ENCODE data around the gene EEF1AKMT1. TPM values are rescaled to one million over a fixed set of nuclear protein-coding genes. Genes with fewer than 3 reads are reported as not detected.

The EEF1AKMT1 gene
- polyA plus RNA-seq, 1 donor, result 10.3 TPM

DNA sequence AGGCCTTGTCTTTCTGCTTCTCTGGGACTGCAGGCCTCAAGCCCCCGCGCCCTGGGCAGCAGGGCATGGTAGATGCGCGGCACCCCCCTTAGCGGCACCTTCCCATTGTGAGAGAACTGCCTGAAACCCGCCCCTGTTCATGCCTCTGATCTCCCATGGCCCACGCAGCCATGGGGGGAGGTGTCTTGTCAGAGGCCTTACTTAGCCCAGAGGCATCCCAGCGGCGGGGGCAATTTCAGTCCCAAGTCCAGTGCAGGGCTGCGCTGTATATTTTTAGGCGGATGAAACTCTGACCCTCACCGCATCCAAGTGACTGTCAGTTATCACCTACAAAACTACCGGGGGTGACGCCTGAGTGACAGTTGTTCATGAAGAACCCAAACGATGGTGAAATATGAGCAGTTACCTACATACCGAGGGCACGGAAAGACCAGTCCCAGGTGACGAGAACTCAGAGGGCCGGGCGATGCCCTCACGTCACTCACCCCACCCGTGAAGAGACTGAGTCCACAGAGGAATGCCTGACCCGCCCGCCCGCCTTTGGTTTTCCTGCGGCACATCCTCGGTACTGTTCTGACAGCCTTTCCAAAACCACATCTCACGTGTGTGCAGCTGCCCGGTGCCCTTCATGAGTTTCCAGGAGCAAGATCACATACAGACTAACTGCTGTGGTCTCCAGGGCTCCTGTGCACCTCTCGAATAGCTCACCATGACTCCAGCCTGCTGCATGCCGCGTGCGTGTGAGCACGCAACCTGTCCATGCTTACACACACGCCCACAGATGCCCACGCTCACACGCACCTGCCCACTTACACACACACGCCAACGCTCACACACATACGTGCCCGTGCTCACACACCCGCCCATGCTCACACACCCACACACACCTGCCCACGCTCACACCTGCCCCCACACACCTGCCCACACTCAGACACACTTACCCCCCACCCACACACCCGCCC lies 55.9 kb downstream of the EEF1AKMT1 start:
- DNase-seq, result no peak

- DNase-seq, result no peak
These were observed 56.8 kb downstream of the EEF1AKMT1 start for GRCh38 chr13:20716951-20717350.

DNA sequence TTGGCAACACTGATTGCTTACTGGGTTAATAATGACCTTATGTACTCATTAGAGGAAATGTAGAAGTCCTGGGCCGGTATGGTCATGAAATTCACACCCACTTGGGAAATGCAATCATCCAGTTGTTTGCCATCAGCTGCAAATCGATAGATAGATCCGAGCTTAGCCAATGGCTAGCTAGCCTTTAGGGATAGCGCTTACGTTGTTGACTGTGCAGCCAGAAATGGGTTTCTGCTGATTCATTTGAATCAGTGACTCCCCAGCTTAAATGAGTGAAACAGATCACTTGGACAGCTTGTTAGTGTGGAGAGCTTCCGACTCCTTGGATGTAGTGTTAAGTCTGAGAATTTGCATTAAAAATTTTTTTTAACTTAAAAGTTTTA lies 58.4 kb downstream of the EEF1AKMT1 start:
- peak; percentile 63 for DNase-seq

DNA sequence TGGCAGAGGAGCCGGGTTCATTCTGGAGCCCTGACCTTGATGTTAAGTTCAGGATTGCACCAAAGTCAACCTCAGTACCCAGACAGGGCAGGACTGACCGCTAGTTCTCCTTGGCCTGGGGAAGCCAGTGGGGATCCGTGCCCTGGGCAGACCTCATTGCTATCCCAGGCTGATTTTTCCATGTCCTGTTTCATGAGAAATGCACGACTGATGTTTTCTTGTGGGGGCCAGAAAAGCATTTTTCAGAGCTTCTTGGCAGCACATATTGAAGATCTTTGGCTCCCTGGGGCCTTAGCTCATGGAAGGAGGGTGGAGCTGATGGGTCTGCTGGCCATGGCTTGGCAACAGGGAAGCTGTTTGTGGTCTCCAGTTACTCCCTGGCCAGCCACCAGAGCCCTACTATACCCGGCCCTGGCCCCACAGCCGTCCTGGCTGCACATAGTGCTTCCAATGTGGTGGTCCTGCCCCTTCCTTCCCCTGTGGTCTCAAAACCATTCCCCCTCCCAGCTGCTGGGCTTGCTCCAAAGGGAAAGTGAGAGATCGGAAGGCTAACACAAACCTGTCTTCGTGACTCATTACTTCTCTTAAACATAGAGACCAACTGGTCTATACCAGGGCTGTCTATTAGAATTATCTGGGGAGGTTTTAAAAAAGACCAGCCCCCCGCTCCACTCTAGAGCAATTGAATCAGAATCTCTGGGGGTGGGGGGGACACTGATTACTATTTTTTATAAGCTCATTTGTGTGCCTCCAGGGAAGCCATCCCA lies 59.0 kb downstream of the EEF1AKMT1 start:
- peak; percentile 88 for DNase-seq

GRCh38 chr13:20714161-20714560 lies 59.6 kb downstream of the EEF1AKMT1 start:
- DNase-seq, result no peak

DNA sequence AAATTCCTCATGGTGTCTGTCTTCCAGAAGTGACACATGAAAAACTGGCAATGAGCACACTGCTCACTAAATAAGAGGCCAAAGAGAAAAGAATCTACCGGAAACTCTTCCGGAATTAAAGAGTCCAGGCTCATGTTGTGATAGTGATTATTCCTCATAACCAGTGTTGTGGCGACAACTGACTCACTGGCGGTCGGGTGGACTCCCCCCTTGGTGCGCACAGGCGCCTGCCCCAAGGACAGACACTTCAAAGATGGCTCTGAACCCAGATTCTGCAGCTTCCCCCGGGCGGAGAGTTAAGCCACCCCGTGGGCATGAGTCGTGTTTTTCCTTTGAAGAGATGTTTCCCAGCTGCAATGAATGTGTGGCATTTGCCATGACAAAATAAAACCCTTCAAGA lies 60.0 kb downstream of the EEF1AKMT1 start:
- DNase-seq, result no peak

DNA sequence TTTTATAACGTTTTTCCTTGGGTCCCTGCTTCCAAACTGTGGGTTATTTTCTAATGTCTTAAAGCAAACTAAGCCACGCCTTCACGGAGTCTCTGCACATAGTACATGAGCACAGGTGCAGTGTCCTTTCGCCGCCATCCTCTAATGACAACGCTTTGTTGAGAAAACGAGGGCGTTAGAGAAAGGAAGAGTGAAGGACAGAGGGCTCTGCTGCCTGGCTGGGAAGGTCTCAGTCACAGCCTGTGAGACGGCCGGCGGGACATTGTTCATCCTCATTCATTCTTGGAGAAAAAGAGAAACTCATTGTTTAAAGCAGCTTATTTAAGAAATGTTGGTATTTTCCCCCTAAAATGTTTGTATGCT lies 60.8 kb downstream of the EEF1AKMT1 start:
- DNase-seq, result no peak

- no peak for DNase-seq
These were observed 62.3 kb downstream of the EEF1AKMT1 start for GRCh38 chr13:20711301-20712044.

- DNase-seq, result no peak
These were observed 64.0 kb downstream of the EEF1AKMT1 start for GRCh38 chr13:20709782-20710181.

- no peak for DNase-seq
These were observed 64.4 kb downstream of the EEF1AKMT1 start for GRCh38 chr13:20709369-20709768.

DNA sequence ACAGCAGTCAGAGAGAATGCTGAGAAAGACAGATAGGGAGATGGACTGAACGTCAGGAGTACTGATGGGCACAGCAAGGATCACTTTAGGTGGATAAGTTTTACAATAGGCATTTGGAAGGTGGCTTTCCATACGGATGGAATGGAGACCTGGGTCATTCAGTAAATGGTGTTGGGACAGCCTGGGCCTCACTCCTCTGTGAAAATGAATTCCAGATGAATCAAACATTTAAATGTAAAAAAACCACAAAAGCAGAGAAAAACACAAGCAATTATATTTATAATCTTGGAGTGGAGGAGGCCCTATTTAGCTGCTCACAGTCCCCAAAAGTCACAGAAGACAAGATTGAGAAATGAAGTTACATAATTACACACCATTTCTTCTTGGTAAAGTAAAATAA lies 65.5 kb downstream of the EEF1AKMT1 start:
- DNase-seq, result no peak

- no peak for DNase-seq
These were observed 67.1 kb downstream of the EEF1AKMT1 start for GRCh38 chr13:20706661-20707060.

- DNase-seq, result no peak
These were observed 69.2 kb downstream of the EEF1AKMT1 start for GRCh38 chr13:20704459-20705069.

- DNase-seq, result peak; percentile 85
These were observed 69.8 kb downstream of the EEF1AKMT1 start for GRCh38 chr13:20703780-20704458.

- peak; percentile 51 for DNase-seq
These were observed 70.6 kb downstream of the EEF1AKMT1 start, which contains the start of gene IL17D for GRCh38 chr13:20702915-20703779. Gene IL17D (plus strand): TSS chr13:20703699. CDS start chr13:20704002, 303 bp downstream.

DNA sequence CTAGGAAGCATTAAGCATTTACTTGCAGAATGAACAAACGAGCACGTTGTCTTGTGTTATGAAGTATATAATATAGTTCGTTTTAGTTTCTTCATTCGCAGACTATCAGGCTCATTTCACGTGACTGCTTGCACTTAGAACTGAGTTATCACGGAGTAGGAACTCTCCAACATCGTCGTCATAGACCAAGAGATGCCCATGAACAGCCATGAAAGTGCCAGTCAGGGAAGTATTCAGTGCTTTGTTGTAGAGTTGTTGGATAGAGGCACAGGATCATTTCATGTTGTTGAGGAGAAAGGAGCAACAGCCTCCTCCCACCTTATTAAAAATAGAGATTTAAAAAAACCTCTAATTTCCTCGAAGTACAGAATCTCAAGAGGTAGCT lies 71.2 kb downstream of the EEF1AKMT1 start:
- no peak for DNase-seq

GRCh38 chr13:20701461-20701860 lies 72.3 kb downstream of the EEF1AKMT1 start:
- DNase-seq, result no peak

- no peak for DNase-seq
These were observed 73.5 kb downstream of the EEF1AKMT1 start for GRCh38 chr13:20700288-20700687.

DNA sequence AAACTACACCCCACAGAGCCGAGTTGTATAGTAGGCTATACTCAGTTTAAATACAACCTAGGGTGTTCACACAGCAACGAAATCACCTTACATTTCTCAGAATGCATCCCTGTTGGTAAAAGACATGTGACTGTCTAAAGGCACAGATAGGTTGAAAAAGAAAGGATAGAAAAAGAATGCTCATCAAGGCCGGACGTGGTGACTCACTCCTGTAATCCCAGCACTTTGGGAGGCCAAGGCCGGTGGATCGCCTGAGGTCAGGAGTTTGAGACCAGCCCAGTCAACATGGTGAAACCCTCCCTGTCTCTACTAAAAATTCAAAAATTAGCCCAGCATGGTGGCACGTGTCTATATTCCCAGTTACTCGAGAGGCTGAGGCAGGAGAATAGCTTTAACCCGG lies 74.0 kb downstream of the EEF1AKMT1 start:
- DNase-seq, result no peak

- no peak for DNase-seq
These were observed 77.7 kb downstream of the EEF1AKMT1 start for GRCh38 chr13:20696073-20696472.

- DNase-seq, result no peak
These were observed 82.1 kb downstream of the EEF1AKMT1 start for GRCh38 chr13:20691616-20692015.

All from hindlimb muscle (tissue), 1 donor.